Measurements from ENCODE around the gene MT1G. TPM values are rescaled to one million over a fixed set of nuclear protein-coding genes. Genes with fewer than 3 reads are reported as not detected.
A peak's percentile ranks its signal among the peaks of the same experiment; 100 is the strongest.

The MT1G gene
- total RNA-seq, 4 donors from 2014 or later, result 41.1 to 87.7 (median 49.2) TPM; not detected in 1

DNA sequence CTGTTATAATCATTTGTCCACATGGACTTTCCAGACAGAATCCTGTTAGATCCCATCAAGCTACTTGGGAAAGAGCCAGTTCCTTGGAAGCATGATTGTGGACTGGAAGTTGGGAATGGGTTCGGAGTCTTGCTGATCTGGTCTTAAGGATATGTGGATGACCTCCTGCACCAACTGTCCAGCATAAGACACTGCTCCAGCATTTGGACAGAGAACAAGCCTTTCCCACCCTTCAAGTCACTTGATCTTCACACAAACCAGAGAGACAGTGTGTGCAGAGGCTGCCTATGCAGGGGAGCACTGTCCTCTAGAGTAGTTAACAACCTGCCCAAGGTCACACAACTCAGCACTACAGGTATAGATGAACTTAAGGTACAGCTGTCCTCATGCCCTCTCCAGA is 22.0 kb downstream of the MT1G start:
- Histone ChIP-seq H3K27me3 (peaks cover 0 to 24% of the 10 kb centered on the region in 2 donors), H3K4me3 (no peak overlapping the region), H3K4me1 (peaks cover 0 to 16% (median 10%) of the 10 kb centered on the region in 4 donors), H3K27ac (no peak overlapping the region), H3K36me3 (no peaks in the 10 kb centered on the region), H3K9me3 (no peaks in the 10 kb centered on the region)
- no peak for DNase-seq (ENCODE audit: low spot score in 2 of 2)
- 0% methylated on average over 1 of the region's 1 CpG for WGBS, 2 donors
- TF ChIP-seq, protein P1, sequence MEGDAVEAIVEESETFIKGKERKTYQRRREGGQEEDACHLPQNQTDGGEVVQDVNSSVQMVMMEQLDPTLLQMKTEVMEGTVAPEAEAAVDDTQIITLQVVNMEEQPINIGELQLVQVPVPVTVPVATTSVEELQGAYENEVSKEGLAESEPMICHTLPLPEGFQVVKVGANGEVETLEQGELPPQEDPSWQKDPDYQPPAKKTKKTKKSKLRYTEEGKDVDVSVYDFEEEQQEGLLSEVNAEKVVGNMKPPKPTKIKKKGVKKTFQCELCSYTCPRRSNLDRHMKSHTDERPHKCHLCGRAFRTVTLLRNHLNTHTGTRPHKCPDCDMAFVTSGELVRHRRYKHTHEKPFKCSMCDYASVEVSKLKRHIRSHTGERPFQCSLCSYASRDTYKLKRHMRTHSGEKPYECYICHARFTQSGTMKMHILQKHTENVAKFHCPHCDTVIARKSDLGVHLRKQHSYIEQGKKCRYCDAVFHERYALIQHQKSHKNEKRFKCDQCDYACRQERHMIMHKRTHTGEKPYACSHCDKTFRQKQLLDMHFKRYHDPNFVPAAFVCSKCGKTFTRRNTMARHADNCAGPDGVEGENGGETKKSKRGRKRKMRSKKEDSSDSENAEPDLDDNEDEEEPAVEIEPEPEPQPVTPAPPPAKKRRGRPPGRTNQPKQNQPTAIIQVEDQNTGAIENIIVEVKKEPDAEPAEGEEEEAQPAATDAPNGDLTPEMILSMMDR (IDR thresholded peaks at IDR 0.05), result no peak
- TF ChIP-seq POLR2A (IDR thresholded peaks at IDR 0.05) (no peak), EP300 (IDR thresholded peaks at IDR 0.05) (no peak)

DNA sequence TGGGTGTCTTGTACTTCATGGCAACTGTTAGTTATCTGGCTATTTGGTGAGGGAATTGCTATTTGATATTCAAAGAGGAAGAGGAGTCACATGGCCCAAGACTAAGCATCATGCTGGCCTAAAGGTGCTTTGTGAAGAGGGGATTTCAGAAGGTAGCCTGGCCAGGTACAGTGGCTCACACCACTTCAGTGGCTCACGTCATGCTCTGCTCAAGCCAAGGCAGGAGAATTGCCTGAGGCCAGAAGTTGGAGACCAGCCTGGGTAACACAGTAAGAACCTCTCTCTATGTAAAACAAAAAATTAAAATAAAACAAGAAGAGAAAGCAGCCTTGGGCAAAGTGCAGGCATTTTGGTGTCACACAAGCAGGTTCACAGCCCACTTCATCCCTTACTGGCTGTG is 22.6 kb downstream of the MT1G start:
- WGBS, 2 donors, result 93 to 96% methylated on average over 1 of the region's 1 CpG
- DNase-seq (ENCODE audit: low spot score in 2 of 2), result no peak
- no peak overlapping the region for H3K27ac ChIP-seq
- no peaks in the 10 kb centered on the region for H3K9me3 ChIP-seq
- H3K4me1 ChIP-seq, result peaks cover 0 to 16% (median 10%) of the 10 kb centered on the region in 4 donors
- no peak overlapping the region for H3K4me3 ChIP-seq
- TF ChIP-seq, protein P1 (IDR thresholded peaks at IDR 0.05), result no peak
- TF ChIP-seq EP300 (IDR thresholded peaks at IDR 0.05) (no peak), POLR2A (IDR thresholded peaks at IDR 0.05) (no peak)
- no peaks in the 10 kb centered on the region for H3K36me3 ChIP-seq
- H3K27me3 ChIP-seq, result peaks cover 0 to 24% of the 10 kb centered on the region in 2 donors

DNA sequence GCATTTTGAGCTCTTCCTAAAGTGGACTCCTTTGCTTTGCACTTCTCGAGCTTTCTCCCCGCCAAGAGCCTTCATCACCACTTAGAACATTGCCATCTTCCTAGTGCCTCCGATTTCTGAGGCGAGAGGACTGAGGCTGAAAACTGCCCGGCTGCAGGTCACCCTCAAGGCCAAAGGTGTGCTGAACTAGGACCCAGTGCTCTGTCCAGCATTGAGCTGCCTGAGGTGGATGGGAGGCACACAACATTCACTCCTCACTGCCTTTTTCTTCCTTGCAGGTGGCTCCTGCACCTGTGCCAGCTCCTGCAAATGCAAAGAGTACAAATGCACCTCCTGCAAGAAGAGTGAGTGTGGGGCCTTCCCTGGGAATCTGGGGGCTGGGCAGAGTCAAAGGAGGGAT is 24.0 kb downstream of the MT1G start:
- peak overlapping the region in 3 of 4 donors; percentile 14 to 41 (median 40) for H3K4me3 ChIP-seq

DNA sequence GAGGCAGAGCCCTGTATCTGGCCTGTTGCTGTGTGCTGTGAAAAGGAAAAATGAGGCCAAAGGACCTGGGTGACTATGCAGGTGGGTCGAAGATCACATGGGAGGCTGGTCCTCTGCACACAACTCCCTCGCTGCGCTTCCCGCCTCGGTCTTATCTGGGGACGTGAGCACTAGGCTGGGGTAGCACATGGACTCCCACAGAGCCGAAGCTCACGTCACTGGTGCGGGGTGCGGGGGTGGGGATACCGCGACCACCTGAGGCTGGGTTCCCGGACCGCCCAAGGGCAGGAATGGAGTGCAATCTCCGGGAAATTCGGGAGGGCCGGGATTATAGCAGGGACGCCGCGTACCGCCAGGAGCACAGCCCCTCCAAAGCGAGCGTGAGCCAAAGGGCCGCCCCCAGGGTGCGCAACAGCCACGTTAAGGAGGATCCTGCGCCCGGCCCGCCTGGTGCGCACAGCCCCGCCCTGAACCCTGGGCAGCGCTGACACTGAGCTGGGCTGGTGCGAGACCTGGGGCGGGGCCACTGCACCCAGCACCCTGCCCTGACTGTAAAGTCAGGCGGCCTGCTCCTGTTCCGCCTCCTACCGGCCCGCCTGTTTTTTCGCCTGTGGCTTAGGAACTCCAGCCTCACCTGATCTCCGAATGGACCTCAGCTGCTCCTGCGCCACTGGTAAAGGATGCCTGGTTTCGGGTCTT is 24.6 kb downstream of the MT1G start:
- 12 to 16% methylated on average over 16 to 42 of the region's 42 CpGs for WGBS, 2 donors
- H3K27ac ChIP-seq, result peak overlapping the region in 3 of 4 donors; percentile 12 to 45 (median 14)

More for the DNA sequence above, 24.0 kb downstream of the MT1G start:
- WGBS, 2 donors, result 50 to 52% methylated on average over 5 of the region's 5 CpGs
- Histone ChIP-seq H3K27me3 (peaks cover 0 to 31% of the 10 kb centered on the region in 2 donors), H3K36me3 (no peaks in the 10 kb centered on the region), H3K9me3 (no peaks in the 10 kb centered on the region), H3K4me1 (peaks cover 0 to 21% (median 13%) of the 10 kb centered on the region in 4 donors), H3K27ac (peak overlapping the region in 1 of 4 donors; percentile 45)
- TF ChIP-seq EP300 (IDR thresholded peaks at IDR 0.05) (no peak), POLR2A (IDR thresholded peaks at IDR 0.05) (no peak)
- TF ChIP-seq, protein P1 (IDR thresholded peaks at IDR 0.05), result no peak
- DNase-seq (ENCODE audit: low spot score in 2 of 2), result no peak

More for the DNA sequence above, 24.6 kb downstream of the MT1G start:
- peaks cover 0 to 33% of the 10 kb centered on the region in 2 donors for H3K27me3 ChIP-seq
- H3K36me3 ChIP-seq, result no peaks in the 10 kb centered on the region
- peak; percentile 19 to 41 for DNase-seq (ENCODE audit: low spot score in 2 of 2)
- TF ChIP-seq EP300 (IDR thresholded peaks at IDR 0.05) (peak; percentile 38 to 47), POLR2A (IDR thresholded peaks at IDR 0.05) (no peak)
- TF ChIP-seq, protein P1 (IDR thresholded peaks at IDR 0.05), result peak in 4 of 5 experiments; percentile 30 to 55 (median 42)
- no peaks in the 10 kb centered on the region for H3K9me3 ChIP-seq
- H3K4me3 ChIP-seq, result peak overlapping the region; percentile 8 to 41 (median 27)
- H3K4me1 ChIP-seq, result peaks cover 0 to 27% (median 18%) of the 10 kb centered on the region in 4 donors
